ENCODE results near the gene HAGHL.

DNA sequence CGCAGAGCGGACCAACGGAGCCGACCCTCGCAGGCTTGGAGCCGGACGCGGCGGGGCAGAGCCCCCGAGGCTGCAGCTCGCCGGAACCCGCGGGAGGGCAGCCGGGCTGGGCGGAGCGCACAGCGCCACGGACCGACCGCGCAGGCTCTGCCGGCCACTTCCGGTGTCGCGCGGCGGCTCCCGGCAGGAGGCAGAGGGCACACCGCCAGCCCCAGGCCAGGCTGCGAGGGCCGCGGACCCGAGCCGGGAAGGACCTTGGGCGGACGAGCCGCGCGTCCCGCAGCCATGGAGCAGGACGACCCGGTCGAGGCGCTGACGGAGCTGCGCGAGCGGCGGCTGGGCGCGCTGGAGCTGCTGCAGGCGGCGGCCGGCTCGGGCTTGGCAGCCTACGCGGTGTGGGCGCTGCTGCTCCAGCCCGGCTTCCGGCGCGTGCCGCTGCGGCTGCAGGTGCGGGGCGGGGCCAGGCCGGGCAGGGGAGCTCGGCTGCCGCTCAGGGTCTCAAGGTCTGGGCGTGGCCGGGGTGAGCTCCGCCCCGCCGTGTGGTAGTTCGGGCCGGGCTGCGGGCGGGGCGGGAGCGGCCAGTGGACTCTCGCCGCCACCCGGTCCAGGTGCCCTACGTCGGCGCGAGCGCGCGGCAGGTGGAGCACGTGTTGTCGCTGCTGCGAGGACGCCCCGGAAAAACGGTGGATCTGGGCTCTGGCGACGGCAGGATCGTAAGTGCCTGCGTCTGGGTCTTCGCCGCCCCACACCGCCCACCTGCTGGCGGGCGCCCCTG, 5.7 kb upstream of the HAGHL start, which contains the start of gene ANTKMT:
- TF ChIP-seq, protein P1, sequence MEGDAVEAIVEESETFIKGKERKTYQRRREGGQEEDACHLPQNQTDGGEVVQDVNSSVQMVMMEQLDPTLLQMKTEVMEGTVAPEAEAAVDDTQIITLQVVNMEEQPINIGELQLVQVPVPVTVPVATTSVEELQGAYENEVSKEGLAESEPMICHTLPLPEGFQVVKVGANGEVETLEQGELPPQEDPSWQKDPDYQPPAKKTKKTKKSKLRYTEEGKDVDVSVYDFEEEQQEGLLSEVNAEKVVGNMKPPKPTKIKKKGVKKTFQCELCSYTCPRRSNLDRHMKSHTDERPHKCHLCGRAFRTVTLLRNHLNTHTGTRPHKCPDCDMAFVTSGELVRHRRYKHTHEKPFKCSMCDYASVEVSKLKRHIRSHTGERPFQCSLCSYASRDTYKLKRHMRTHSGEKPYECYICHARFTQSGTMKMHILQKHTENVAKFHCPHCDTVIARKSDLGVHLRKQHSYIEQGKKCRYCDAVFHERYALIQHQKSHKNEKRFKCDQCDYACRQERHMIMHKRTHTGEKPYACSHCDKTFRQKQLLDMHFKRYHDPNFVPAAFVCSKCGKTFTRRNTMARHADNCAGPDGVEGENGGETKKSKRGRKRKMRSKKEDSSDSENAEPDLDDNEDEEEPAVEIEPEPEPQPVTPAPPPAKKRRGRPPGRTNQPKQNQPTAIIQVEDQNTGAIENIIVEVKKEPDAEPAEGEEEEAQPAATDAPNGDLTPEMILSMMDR (IDR thresholded peaks at IDR 0.05), result peak in 1 of 3 experiments; percentile 6
- no peak for TF ChIP-seq POLR2A (IDR thresholded peaks at IDR 0.05)
